Raji (cell line): ENCODE results near the gene KRT71.

Source experiments
- POLR2A ChIP-seq: IDR thresholded peaks from 2 replicates; pipeline ENCODE4 v1.6.1; 2011; ENCODE audit warnings: low read depth, low read length, control low read depth; ENCODE audit not compliant: insufficient read depth

KRT71 gene

GRCh38 chr12:52502877-52503276, 50.1 kb downstream of the KRT71 start:
- no peak for TF ChIP-seq POLR2A

- no peak for TF ChIP-seq POLR2A
These were observed 51.5 kb downstream of the KRT71 start for GRCh38 chr12:52501490-52501889.

- no peak for TF ChIP-seq POLR2A
These were observed 53.0 kb downstream of the KRT71 start for GRCh38 chr12:52499806-52500560.

- no peak for TF ChIP-seq POLR2A
These were observed 54.0 kb downstream of the KRT71 start for GRCh38 chr12:52498946-52499345.

GRCh38 chr12:52497975-52498374, 55.0 kb downstream of the KRT71 start:
- no peak for TF ChIP-seq POLR2A

GRCh38 chr12:52496590-52497071, 56.3 kb downstream of the KRT71 start:
- TF ChIP-seq POLR2A, result no peak

GRCh38 chr12:52496054-52496453, 56.9 kb downstream of the KRT71 start:
- no peak for TF ChIP-seq POLR2A

GRCh38 chr12:52495389-52495788, 57.6 kb downstream of the KRT71 start:
- TF ChIP-seq POLR2A, result no peak

- no peak for TF ChIP-seq POLR2A
These were observed 58.4 kb downstream of the KRT71 start for GRCh38 chr12:52494518-52494917.

GRCh38 chr12:52494100-52494499, 58.8 kb downstream of the KRT71 start:
- TF ChIP-seq POLR2A, result no peak
